GM12875 (cell line): ENCODE results near the gene AP2A2.

Experiments used
- H3K4me3 ChIP-seq: one replicate; pipeline ENCODE4 v1.5.1; 2011; ENCODE audit warnings: low read depth, low read length, control low read depth
- CTCF ChIP-seq: IDR thresholded peaks from 2 replicates; pipeline ENCODE4 v1.5.1; 2011; ENCODE audit warnings: low read depth, mild to moderate bottlenecking, control low read depth, inconsistent platforms, low read length, moderate library complexity, borderline replicate concordance; ENCODE audit not compliant: insufficient read depth

Gene AP2A2

GRCh38 chr11:893008-893654, 32.5 kb upstream of the AP2A2 start:
- no peak overlapping the region for H3K4me3 ChIP-seq
- no peak for TF ChIP-seq CTCF

DNA sequence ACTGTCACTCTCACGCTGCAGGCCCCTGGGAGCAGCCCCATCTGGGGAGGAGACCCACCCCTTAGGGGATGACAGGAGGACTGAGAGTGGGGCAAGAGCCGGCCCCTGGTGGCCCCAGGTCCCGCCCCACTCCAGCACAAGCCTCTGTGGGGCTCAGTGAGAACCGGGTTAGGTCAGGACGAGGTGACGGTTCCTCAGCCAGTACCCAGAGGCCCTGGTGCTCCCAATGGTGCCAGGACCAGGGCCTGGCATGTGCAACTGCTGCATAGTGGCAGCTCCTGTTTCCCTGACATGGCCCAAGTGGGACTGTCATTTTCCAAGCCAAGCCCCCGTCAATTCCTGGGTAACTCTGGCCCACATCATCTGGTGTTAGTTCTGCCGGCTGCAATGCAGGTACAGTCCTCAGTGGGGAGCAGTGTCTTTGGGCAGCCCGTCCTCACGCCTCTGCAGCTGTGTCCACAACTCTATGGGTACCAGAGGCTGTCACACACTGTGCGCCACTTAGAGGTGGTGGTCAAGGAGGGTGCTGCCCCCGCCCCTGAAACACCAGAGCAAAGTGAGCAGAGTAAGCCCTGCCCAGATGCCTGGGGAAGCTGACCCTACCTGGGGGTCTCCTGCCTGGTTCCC, 31.0 kb upstream of the AP2A2 start:
- H3K4me3 ChIP-seq: no peak overlapping the region
- no peak for TF ChIP-seq CTCF

- H3K4me3 ChIP-seq: no peak overlapping the region
- TF ChIP-seq CTCF: no peak
Observed at GRCh38 chr11:895331-896110, 30.1 kb upstream of the AP2A2 start.

DNA sequence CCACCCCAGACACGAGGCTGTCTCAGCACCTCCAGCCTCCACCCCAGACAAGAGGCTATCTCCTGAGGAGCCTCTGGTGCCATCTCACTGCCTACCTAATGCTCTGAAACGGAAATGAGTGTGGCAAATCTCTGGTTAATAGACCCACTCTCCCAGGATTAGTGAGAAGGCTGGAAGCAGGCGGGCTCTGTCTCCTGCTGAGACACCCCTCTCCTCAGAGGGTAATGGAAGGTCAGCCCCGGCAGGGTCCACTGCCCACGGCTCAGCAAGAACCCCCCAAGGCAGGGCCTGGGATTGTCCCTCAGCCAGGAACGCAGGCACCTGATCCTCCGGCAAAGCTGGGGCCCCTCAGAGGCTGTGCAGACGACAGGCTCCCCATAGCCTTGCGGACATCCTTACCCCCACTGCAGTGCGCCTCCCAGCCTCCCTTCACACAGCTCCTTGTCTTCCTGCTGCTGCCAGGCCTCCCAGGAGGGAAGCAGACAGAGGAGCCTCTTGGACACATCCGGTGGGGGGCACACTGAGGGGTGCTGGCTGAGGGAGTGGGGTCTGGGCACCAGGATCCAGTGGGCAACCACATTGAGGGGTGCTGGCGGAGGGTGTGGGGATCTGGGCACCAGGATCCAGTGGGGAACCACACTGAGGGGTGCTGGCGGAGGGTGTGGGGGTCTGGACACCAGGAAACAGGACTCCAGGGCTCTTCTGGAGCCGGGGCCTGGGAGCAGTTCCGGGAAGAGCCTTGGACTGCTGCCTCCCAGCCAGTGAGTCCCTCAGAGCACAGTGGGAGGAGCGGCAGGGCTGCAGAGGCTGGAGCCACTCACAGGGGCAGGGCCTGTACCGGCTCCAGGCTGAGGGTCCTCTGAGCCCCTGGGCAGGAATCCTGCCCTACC, 28.2 kb upstream of the AP2A2 start:
- H3K4me3 ChIP-seq: no peak overlapping the region

DNA sequence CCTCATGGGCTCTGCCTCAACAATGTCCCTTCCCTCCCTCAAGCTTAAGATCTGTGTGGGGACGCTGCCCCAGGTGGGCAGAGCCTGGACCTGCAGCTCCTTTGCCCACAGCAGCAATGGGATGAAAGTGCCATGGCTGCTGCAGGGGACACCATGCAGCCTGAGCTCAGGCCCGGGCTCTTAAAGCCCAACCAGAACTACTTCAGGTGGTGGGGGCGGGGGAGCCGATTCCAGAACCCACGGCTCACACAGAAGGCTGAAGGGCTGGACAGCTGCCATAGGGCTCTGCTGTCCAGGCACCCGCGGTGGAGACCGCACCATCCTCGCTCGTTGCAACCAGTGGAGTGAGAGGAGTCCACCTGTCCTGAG, 27.5 kb upstream of the AP2A2 start:
- TF ChIP-seq CTCF: peak; percentile 28; the same call in 1 of the 2 replicates
- no peak overlapping the region for H3K4me3 ChIP-seq

More for the DNA sequence above, 28.2 kb upstream of the AP2A2 start:
- TF ChIP-seq CTCF: no peak

- no peak overlapping the region for H3K4me3 ChIP-seq
- no peak for TF ChIP-seq CTCF
Observed at GRCh38 chr11:898540-899190, 27.0 kb upstream of the AP2A2 start.
